Measurements from ENCODE around the gene MTHFD2.
A peak's percentile ranks its signal among the peaks of the same experiment; 100 is the strongest.

Gene MTHFD2

GRCh38 chr2:74198461-74199274 is at the start of gene MTHFD2:
Gene MTHFD2, plus strand, starts transcription at chr2:74198615. Its CDS starts 27 bp downstream, at chr2:74198642.
- H3K9me3 ChIP-seq = no peaks in the 10 kb centered on the region

GRCh38 chr2:74149247-74149525 is 49.2 kb upstream of the MTHFD2 start:
- Histone ChIP-seq H3K27me3 (ENCODE audit: low read depth) (no peaks in the 10 kb centered on the region), H3K9me3 (no peaks in the 10 kb centered on the region), H3K36me3 (replicated peaks) (peaks cover 33% of the 10 kb centered on the region), H3K4me1 (peaks cover 16% of the 10 kb centered on the region), H3K4me3 (no peak overlapping the region)
- DNase-seq (ENCODE audit: low spot score in 2 of 2) = no peak
- in situ Hi-C loops (cut with MboI; ENCODE audit: low sequenced_read_pairs) = no loop called here

More at GRCh38 chr2:74198461-74199274, at the start of gene MTHFD2:
- H3K36me3 ChIP-seq (replicated peaks) = peaks cover 36% of the 10 kb centered on the region
- peak; percentile 96 to 99 for DNase-seq (ENCODE audit: low spot score in 2 of 2)
- H3K4me3 ChIP-seq = peak within 1 kb of the TSS; percentile 99
- in situ Hi-C loops (cut with MboI; ENCODE audit: low sequenced_read_pairs) = no loop called here
- H3K27me3 ChIP-seq (ENCODE audit: low read depth) = no peaks in the 10 kb centered on the region
- H3K4me1 ChIP-seq = peaks cover 28% of the 10 kb centered on the region

GRCh38 chr2:74149570-74150319 is 48.7 kb upstream of the MTHFD2 start:
- peaks cover 16% of the 10 kb centered on the region for H3K4me1 ChIP-seq
- H3K9me3 ChIP-seq = no peaks in the 10 kb centered on the region
- no peak overlapping the region for H3K4me3 ChIP-seq
- peaks cover 32% of the 10 kb centered on the region for H3K36me3 ChIP-seq (replicated peaks)
- DNase-seq (ENCODE audit: low spot score in 2 of 2) = no peak
- in situ Hi-C loops (cut with MboI; ENCODE audit: low sequenced_read_pairs) = loop anchor here (10.0 kb wide), 1 partner anchor 325 kb away; the partner anchor contains the start of gene STAMBP
- no peaks in the 10 kb centered on the region for H3K27me3 ChIP-seq (ENCODE audit: low read depth)

GRCh38 chr2:74152954-74153353 is 45.5 kb upstream of the MTHFD2 start:
- no peak for DNase-seq (ENCODE audit: low spot score in 2 of 2)
- no peaks in the 10 kb centered on the region for H3K9me3 ChIP-seq
- in situ Hi-C loops (cut with MboI; ENCODE audit: low sequenced_read_pairs) = loop anchor here (10.0 kb wide), 1 partner anchor 328 kb away; the partner anchor contains the start of gene STAMBP
- peaks cover 11% of the 10 kb centered on the region for H3K4me1 ChIP-seq
- H3K27me3 ChIP-seq (ENCODE audit: low read depth) = no peaks in the 10 kb centered on the region
- peaks cover 46% of the 10 kb centered on the region for H3K36me3 ChIP-seq (replicated peaks)
- H3K4me3 ChIP-seq = no peak overlapping the region

- no peak overlapping the region for H3K4me3 ChIP-seq
- H3K9me3 ChIP-seq = no peaks in the 10 kb centered on the region
- DNase-seq (ENCODE audit: low spot score in 2 of 2) = no peak
- in situ Hi-C loops (cut with MboI; ENCODE audit: low sequenced_read_pairs) = loop anchor here (10.0 kb wide), 1 partner anchor 331 kb away; the partner anchor contains the start of gene STAMBP
- no peaks in the 10 kb centered on the region for H3K27me3 ChIP-seq (ENCODE audit: low read depth)
- H3K36me3 ChIP-seq (replicated peaks) = peaks cover 67% of the 10 kb centered on the region
- no peaks in the 10 kb centered on the region for H3K4me1 ChIP-seq
Measured at GRCh38 chr2:74155830-74156229, 42.6 kb upstream of the MTHFD2 start.

- no peaks in the 10 kb centered on the region for H3K4me1 ChIP-seq
- H3K9me3 ChIP-seq = no peaks in the 10 kb centered on the region
- H3K27me3 ChIP-seq (ENCODE audit: low read depth) = no peaks in the 10 kb centered on the region
- in situ Hi-C loops (cut with MboI; ENCODE audit: low sequenced_read_pairs) = no loop called here
- no peak overlapping the region for H3K4me3 ChIP-seq
- no peak for DNase-seq (ENCODE audit: low spot score in 2 of 2)
- peaks cover 91% of the 10 kb centered on the region for H3K36me3 ChIP-seq (replicated peaks)
Measured at GRCh38 chr2:74162951-74163350, 35.5 kb upstream of the MTHFD2 start.

GRCh38 chr2:74164761-74165160 is 33.7 kb upstream of the MTHFD2 start:
- DNase-seq (ENCODE audit: low spot score in 2 of 2) = no peak
- no peak overlapping the region for H3K4me3 ChIP-seq
- H3K36me3 ChIP-seq (replicated peaks) = peaks cover 91% of the 10 kb centered on the region
- no peaks in the 10 kb centered on the region for H3K9me3 ChIP-seq
- in situ Hi-C loops (cut with MboI; ENCODE audit: low sequenced_read_pairs) = no loop called here
- H3K27me3 ChIP-seq (ENCODE audit: low read depth) = no peaks in the 10 kb centered on the region
- no peaks in the 10 kb centered on the region for H3K4me1 ChIP-seq

- Histone ChIP-seq H3K4me3 (no peak overlapping the region), H3K36me3 (replicated peaks) (peaks cover 87% of the 10 kb centered on the region), H3K9me3 (no peaks in the 10 kb centered on the region), H3K4me1 (no peaks in the 10 kb centered on the region), H3K27me3 (ENCODE audit: low read depth) (no peaks in the 10 kb centered on the region)
- no peak for DNase-seq (ENCODE audit: low spot score in 2 of 2)
- in situ Hi-C loops (cut with MboI; ENCODE audit: low sequenced_read_pairs) = no loop called here
Measured at GRCh38 chr2:74168739-74169138, 29.7 kb upstream of the MTHFD2 start.

- Histone ChIP-seq H3K9me3 (peaks cover 11% of the 10 kb centered on the region), H3K36me3 (replicated peaks) (peaks cover 36% of the 10 kb centered on the region), H3K4me3 (no peak overlapping the region), H3K4me1 (0 out of 2 replicates have a peak, but pooled peaks cover 10% of the 10 kb centered on the region), H3K27me3 (ENCODE audit: low read depth) (no peaks in the 10 kb centered on the region)
- no peak for DNase-seq (ENCODE audit: low spot score in 2 of 2)
- in situ Hi-C loops (cut with MboI; ENCODE audit: low sequenced_read_pairs) = no loop called here
Measured at GRCh38 chr2:74174909-74175308, 23.5 kb upstream of the MTHFD2 start.

GRCh38 chr2:74177696-74178095 is 20.7 kb upstream of the MTHFD2 start:
- H3K9me3 ChIP-seq = peaks cover 11% of the 10 kb centered on the region
- peak in 1 of 2 experiments; percentile 46 for DNase-seq (ENCODE audit: low spot score in 2 of 2)
- H3K36me3 ChIP-seq (replicated peaks) = peaks cover 9% of the 10 kb centered on the region
- peak overlapping the region; percentile 97 for H3K4me3 ChIP-seq
- in situ Hi-C loops (cut with MboI; ENCODE audit: low sequenced_read_pairs) = no loop called here
- peaks cover 12% of the 10 kb centered on the region; the same call in 1 of the 2 replicates for H3K4me1 ChIP-seq
- H3K27me3 ChIP-seq (ENCODE audit: low read depth) = no peaks in the 10 kb centered on the region

- Histone ChIP-seq H3K9me3 (peaks cover 11% of the 10 kb centered on the region), H3K27me3 (ENCODE audit: low read depth) (no peaks in the 10 kb centered on the region), H3K36me3 (replicated peaks) (peaks cover 9% of the 10 kb centered on the region), H3K4me1 (peaks cover 12% of the 10 kb centered on the region; the same call in 1 of the 2 replicates), H3K4me3 (peak within 1 kb of the TSS; percentile 97)
- in situ Hi-C loops (cut with MboI; ENCODE audit: low sequenced_read_pairs) = no loop called here
- DNase-seq (ENCODE audit: low spot score in 2 of 2) = peak; percentile 98 to 99
Measured at GRCh38 chr2:74178211-74179062, 20.0 kb upstream of the MTHFD2 start, which contains the start of gene MOB1A. Gene MOB1A, minus strand, starts transcription at chr2:74178879. Its CDS starts 205 bp downstream, at chr2:74178674.

- no peak for DNase-seq (ENCODE audit: low spot score in 2 of 2)
- Histone ChIP-seq H3K4me3 (peak overlapping the region; percentile 97), H3K27me3 (ENCODE audit: low read depth) (no peaks in the 10 kb centered on the region), H3K4me1 (peaks cover 12% of the 10 kb centered on the region; the same call in 1 of the 2 replicates), H3K9me3 (peaks cover 11% of the 10 kb centered on the region), H3K36me3 (replicated peaks) (peaks cover 9% of the 10 kb centered on the region)
- in situ Hi-C loops (cut with MboI; ENCODE audit: low sequenced_read_pairs) = no loop called here
Measured at GRCh38 chr2:74179063-74179865, 19.2 kb upstream of the MTHFD2 start.

Measured in HAP-1 (cell line).